Dermis blood vessel endothelial cell (primary cell): ENCODE measurements around the gene GYG1. TPM values are rescaled to one million over a fixed set of nuclear protein-coding genes. Genes with fewer than 3 reads are reported as not detected.
A peak's percentile ranks its signal among the peaks of the same experiment; 100 is the strongest.

Experiments
- DNase-seq: peaks from one replicate; pipeline ENCODE4 v3.0.0; 2010
- total RNA-seq: library from RNA; depleted of rRNA; stranded (reverse); fragments of >200 nt; gene quantifications from 2 replicates; pipeline ENCODE4 v1.2.3, GENCODE V29; 2014

The GYG1 gene
- total RNA-seq, 1 donor from 2014 or later, result 38.6 TPM

GRCh38 chr3:149018247-149018646, 26.9 kb downstream of the GYG1 start:
- no peak for DNase-seq

GRCh38 chr3:149019580-149019979, 28.2 kb downstream of the GYG1 start:
- no peak for DNase-seq

GRCh38 chr3:149020196-149020838, 29.0 kb downstream of the GYG1 start:
- peak; percentile 55 for DNase-seq

GRCh38 chr3:149020839-149021252, 29.5 kb downstream of the GYG1 start:
- no peak for DNase-seq

- no peak for DNase-seq
These were observed 30.5 kb downstream of the GYG1 start for GRCh38 chr3:149021830-149022229.

GRCh38 chr3:149023951-149024350, 32.6 kb downstream of the GYG1 start:
- no peak for DNase-seq

GRCh38 chr3:149026718-149027117, 35.4 kb downstream of the GYG1 start:
- no peak for DNase-seq

GRCh38 chr3:149031096-149031495, 39.8 kb downstream of the GYG1 start:
- no peak for DNase-seq

GRCh38 chr3:149037684-149038083, 46.3 kb downstream of the GYG1 start:
- DNase-seq, result no peak

GRCh38 chr3:149038322-149038721, 47.0 kb downstream of the GYG1 start:
- no peak for DNase-seq

- peak; percentile 45 for DNase-seq
These were observed 51.5 kb downstream of the GYG1 start for GRCh38 chr3:149042789-149043386.

- no peak for DNase-seq
These were observed 53.2 kb downstream of the GYG1 start for GRCh38 chr3:149044339-149045083.

GRCh38 chr3:149055575-149055974, 64.2 kb downstream of the GYG1 start:
- peak; percentile 55 for DNase-seq

- DNase-seq, result no peak
These were observed 66.9 kb downstream of the GYG1 start for GRCh38 chr3:149058198-149058597.

- DNase-seq, result no peak
These were observed 67.3 kb downstream of the GYG1 start for GRCh38 chr3:149058602-149059001.

GRCh38 chr3:149061776-149062175, 70.4 kb downstream of the GYG1 start:
- DNase-seq, result no peak

GRCh38 chr3:149067883-149068282, 76.5 kb downstream of the GYG1 start:
- no peak for DNase-seq

Other genes starting within 250 kb of the GYG1 start
- gene CPB1, start 163.7 kb upstream of the GYG1 start, total RNA-seq, result not detected in 2 replicates
- 0.68 TPM in 1 of 2 replicates, not detected in the other for gene CPA3, start 126.2 kb upstream of the GYG1 start, total RNA-seq
- 26.7 and 30.9 TPM in 2 replicates for gene HLTF, start 95.0 kb downstream of the GYG1 start, total RNA-seq
- gene HPS3, start 138.1 kb downstream of the GYG1 start, total RNA-seq, result 20.5 and 22.3 TPM in 2 replicates
- gene CP, start 230.3 kb downstream of the GYG1 start, total RNA-seq, result 0.70 and 1.0 TPM in 2 replicates